ENCODE data around the gene ARAP1. TPM values are rescaled to one million over a fixed set of nuclear protein-coding genes. Genes with fewer than 3 reads are reported as not detected.

The ARAP1 gene
- total and polyA plus RNA-seq, 2 of the 8 experiments (the other 6 are each of a cell fraction or from before 2014, with no cell fraction given), result 25.7 to 61.6 TPM

- TF ChIP-seq KDM4A (IDR thresholded peaks at IDR 0.05; ENCODE audit: low read depth, low read length, severe bottlenecking) (no peak), HDAC2 (IDR thresholded peaks at IDR 0.05; ENCODE audit: borderline replicate concordance in 1 of 2, low read depth in 2 of 2, low read length in 2 of 2) (no peak), ZNF274 (IDR thresholded peaks at IDR 0.05; ENCODE audit: borderline replicate concordance, extremely low read depth, low read length) (no peak)
Observed at GRCh38 chr11:72767203-72768062, 15.2 kb upstream of the ARAP1 start (continued).

Measured in H1 (cell line).